ENCODE data around the gene CBX8. TPM values are rescaled to one million over a fixed set of nuclear protein-coding genes. Genes with fewer than 3 reads are reported as not detected.

Gene CBX8
- total and polyA plus RNA-seq, 7 donors = 0.40 to 3.5 (median 1.3) TPM

DNA sequence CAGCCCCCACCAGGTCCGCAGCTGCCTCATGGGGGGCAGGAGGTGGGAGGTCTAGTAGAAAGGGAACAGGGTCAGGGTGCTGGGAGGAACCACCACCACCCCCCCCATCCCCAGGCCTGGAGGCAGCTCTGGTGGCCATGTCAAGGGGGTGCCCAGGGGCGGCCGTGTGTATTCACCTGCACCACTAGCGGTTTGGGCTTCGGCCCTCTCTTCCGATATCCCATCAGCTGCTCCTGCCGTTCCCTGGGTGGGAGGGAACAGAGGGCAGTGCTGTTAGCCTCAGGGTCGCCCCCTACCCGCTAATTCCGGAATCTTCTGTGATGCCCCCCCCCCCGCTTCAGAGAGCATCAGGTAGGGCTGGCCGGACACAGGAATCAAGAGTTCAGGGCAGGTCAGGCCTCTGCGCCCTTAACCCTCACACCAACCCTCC, 38.6 kb upstream of the CBX8 start:
- peaks cover 36% of the 10 kb centered on the region for H3K4me1 ChIP-seq
- no peaks in the 10 kb centered on the region for H3K9me3 ChIP-seq
- no peak overlapping the region for H3K27ac ChIP-seq
- WGBS, 3 donors = 84 to 93% (median 85%) methylated on average over 11 to 13 of the region's 13 CpGs
- TF ChIP-seq, protein P1, sequence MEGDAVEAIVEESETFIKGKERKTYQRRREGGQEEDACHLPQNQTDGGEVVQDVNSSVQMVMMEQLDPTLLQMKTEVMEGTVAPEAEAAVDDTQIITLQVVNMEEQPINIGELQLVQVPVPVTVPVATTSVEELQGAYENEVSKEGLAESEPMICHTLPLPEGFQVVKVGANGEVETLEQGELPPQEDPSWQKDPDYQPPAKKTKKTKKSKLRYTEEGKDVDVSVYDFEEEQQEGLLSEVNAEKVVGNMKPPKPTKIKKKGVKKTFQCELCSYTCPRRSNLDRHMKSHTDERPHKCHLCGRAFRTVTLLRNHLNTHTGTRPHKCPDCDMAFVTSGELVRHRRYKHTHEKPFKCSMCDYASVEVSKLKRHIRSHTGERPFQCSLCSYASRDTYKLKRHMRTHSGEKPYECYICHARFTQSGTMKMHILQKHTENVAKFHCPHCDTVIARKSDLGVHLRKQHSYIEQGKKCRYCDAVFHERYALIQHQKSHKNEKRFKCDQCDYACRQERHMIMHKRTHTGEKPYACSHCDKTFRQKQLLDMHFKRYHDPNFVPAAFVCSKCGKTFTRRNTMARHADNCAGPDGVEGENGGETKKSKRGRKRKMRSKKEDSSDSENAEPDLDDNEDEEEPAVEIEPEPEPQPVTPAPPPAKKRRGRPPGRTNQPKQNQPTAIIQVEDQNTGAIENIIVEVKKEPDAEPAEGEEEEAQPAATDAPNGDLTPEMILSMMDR (IDR thresholded peaks at IDR 0.05) = no peak
- no peak overlapping the region for H3K4me3 ChIP-seq
- H3K27me3 ChIP-seq (ENCODE audit: insufficient read depth in 3 of 3, low read length in 2 of 3) = peaks cover 0 to 20% (median 8%) of the 10 kb centered on the region in 3 donors
- intact Hi-C loops (cut with DNase I) = no loop called here
- ATAC-seq (no peak), DNase-seq (no peak)
- H3K36me3 ChIP-seq (ENCODE audit: insufficient read depth in 1 of 2, low read depth in 1 of 2) = peaks cover 0 to 16% of the 10 kb centered on the region in 2 donors

DNA sequence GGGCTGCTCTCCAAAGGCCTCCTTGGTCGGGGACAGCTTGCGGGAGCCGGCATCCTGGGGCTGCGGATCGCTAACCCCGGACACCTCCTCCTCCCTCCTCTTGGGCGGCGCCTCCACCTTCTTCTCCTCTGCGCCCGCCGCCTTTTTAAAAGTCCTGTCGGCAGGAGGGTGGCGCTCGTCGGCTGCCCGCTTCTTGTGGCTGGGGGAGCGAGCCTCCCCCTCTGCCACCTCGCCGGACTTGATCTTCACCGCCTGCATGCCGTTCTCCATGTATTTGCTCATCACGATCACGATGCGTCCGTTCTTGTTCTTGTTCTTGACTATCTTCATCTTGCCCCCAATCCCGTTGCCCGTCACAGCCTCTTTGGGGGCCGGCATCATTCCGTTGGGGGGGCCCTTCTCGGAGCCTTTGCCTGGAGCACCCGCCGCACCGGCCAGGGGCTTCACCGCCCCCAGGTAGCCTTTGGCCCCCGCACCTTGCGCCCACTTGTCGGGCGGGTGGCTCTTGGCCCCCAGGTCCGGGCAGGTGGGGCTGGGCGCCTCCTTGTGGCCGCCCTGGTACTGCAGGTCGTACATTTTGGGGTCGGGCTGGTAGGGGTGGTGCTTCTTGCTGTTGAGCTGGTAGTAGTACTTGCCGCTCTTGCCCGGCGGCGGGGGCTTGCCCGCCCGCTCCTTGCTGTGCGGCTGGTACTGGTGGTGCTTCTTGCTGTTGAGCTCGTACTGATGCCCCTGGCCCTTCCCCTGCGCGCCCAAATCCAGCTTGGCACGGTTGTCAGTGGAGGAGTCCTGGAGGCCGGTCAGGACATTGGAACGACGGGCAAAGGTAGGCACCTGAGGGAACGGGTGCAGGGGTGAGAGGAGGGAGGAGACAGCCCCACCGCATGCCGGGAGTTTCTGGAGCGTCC, 37.9 kb upstream of the CBX8 start:
- DNase-seq (peak in 1 of 2 donors; percentile 27), ATAC-seq (no peak)
- peaks cover 29% of the 10 kb centered on the region for H3K4me1 ChIP-seq
- no peak overlapping the region for H3K27ac ChIP-seq
- TF ChIP-seq, protein P1 (IDR thresholded peaks at IDR 0.05) = peak; percentile 39
- intact Hi-C loops (cut with DNase I) = no loop called here
- no peaks in the 10 kb centered on the region for H3K9me3 ChIP-seq
- 88 to 90% (median 88%) methylated on average over 53 to 61 of the region's 61 CpGs for WGBS, 3 donors
- peaks cover 0 to 13% (median 8%) of the 10 kb centered on the region in 3 donors for H3K27me3 ChIP-seq (ENCODE audit: insufficient read depth in 3 of 3, low read length in 2 of 3)
- H3K4me3 ChIP-seq = no peak overlapping the region
- peaks cover 0 to 16% of the 10 kb centered on the region in 2 donors for H3K36me3 ChIP-seq (ENCODE audit: insufficient read depth in 1 of 2, low read depth in 1 of 2)

DNA sequence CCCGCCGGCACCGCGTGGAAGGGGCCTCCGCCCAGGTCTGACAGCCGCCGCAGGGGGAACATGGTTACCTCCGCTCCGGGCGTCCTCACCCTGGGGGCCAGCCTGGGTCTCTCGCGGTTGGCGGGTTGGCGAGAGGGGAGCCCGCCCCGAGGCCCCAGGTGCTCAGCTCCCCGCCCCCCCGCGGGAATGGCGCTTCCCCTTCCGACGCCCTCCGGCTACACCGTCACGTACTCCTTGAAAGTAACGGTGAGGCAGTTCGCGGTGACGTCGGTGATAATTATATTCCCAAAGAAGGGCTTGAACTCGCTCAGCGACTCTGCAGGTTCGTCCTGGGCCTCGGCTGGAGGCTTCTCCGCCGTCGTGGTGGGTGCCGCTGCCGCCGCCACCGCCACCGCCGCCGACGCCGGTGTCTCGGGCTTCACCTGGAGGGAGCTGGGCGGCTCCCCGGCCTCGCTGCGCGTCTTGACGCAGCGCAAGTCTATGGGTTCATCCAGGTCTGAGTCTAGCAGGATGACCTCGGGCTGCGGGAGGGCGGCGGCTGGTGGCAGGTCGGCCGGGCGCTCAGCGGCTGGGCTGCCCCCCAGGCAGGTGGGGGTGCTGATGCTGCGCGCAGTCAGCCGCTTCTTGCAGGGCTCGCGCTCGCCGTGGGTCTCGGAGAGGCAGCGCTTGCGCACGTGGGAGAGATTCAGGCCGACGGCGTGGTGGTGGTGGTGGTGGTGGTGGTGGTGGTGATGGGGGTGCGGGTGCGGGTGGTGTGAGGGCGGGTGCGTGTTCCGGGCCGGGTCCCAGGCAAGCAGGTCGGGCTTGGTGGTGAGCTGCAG, 37.1 kb upstream of the CBX8 start:
- DNase-seq = no peak
- ATAC-seq = no peak
- Histone ChIP-seq H3K4me3 (no peak overlapping the region), H3K9me3 (no peaks in the 10 kb centered on the region), H3K27ac (no peak overlapping the region), H3K27me3 (ENCODE audit: insufficient read depth in 3 of 3, low read length in 2 of 3) (peaks cover 0 to 11% (median 8%) of the 10 kb centered on the region in 3 donors), H3K36me3 (ENCODE audit: insufficient read depth in 1 of 2, low read depth in 1 of 2) (peaks cover 0 to 16% of the 10 kb centered on the region in 2 donors), H3K4me1 (peaks cover 27% of the 10 kb centered on the region)
- 90 to 92% (median 91%) methylated on average over 73 to 83 of the region's 83 CpGs for WGBS, 3 donors
- TF ChIP-seq, protein P1 (IDR thresholded peaks at IDR 0.05) = no peak
- intact Hi-C loops (cut with DNase I) = no loop called here

DNA sequence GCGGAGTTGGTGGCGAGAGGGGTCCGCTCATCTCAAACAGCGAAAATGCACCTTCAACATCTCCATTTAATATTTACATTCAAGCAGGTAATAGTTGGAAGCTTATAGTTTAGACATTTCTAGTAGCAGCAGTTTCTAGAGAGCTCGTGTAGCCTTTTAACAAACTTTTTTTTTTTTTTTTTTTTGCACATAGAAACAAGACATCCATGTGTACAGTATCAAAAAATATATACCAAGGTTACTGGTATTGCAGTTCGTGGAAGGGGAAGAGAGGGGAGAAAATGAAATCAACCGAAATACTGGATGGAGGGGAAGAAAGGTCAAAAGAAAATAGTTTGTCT, 36.2 kb upstream of the CBX8 start:
- WGBS, 3 donors = 92% methylated on average over 7 of the region's 7 CpGs
- intact Hi-C loops (cut with DNase I) = no loop called here
- ATAC-seq = no peak
- no peak overlapping the region for H3K4me3 ChIP-seq
- H3K27ac ChIP-seq = no peak overlapping the region
- TF ChIP-seq, protein P1 (IDR thresholded peaks at IDR 0.05) = no peak
- peaks cover 24% of the 10 kb centered on the region for H3K4me1 ChIP-seq
- H3K9me3 ChIP-seq = no peaks in the 10 kb centered on the region
- peaks cover 0 to 11% (median 8%) of the 10 kb centered on the region in 3 donors for H3K27me3 ChIP-seq (ENCODE audit: insufficient read depth in 3 of 3, low read length in 2 of 3)
- peaks cover 0 to 16% of the 10 kb centered on the region in 2 donors for H3K36me3 ChIP-seq (ENCODE audit: insufficient read depth in 1 of 2, low read depth in 1 of 2)
- no peak for DNase-seq

All from psoas muscle (tissue), 8 donors.